ENCODE measurements around the gene PPIA.
"Not testable (repeated sequence)": the region's sequence is repeated elsewhere in the genome, so short reads cannot be mapped to it uniquely, and the experiment has no call there.

The PPIA gene

DNA sequence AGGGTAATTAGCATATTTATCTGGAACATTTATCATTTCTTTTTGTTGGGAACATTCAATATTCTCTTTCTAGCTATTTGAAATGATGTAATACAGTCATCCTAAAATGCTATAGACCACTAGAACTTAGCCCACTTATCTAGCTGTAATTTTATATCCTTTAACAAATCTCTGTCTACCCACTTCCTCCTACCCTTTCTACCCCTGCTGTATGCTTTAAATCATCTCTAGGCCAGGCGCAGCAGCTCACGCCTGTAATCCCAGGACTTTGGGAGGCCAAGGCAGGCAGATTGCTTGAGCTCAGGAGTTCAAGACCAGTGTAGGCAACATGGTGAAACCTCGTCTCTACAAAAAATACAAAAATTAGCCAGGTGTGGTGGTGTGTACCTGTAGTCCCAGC, 22.0 kb upstream of the PPIA start:
- 95% methylated on average over 3 of the region's 3 CpGs for WGBS
- H3K27me3 ChIP-seq (ENCODE audit: insufficient read depth, low read length); H3K9ac ChIP-seq (ENCODE audit: low read depth, low read length); H3K4me3 ChIP-seq (ENCODE audit: low read length); H3K36me3 ChIP-seq (ENCODE audit: insufficient read depth, low read length); H3K4me1 ChIP-seq (ENCODE audit: insufficient read depth, low read length); H3K27ac ChIP-seq (ENCODE audit: low read depth, low read length); H3K9me3 ChIP-seq (ENCODE audit: insufficient read depth, low read depth, low read length): not testable (repeated sequence)

DNA sequence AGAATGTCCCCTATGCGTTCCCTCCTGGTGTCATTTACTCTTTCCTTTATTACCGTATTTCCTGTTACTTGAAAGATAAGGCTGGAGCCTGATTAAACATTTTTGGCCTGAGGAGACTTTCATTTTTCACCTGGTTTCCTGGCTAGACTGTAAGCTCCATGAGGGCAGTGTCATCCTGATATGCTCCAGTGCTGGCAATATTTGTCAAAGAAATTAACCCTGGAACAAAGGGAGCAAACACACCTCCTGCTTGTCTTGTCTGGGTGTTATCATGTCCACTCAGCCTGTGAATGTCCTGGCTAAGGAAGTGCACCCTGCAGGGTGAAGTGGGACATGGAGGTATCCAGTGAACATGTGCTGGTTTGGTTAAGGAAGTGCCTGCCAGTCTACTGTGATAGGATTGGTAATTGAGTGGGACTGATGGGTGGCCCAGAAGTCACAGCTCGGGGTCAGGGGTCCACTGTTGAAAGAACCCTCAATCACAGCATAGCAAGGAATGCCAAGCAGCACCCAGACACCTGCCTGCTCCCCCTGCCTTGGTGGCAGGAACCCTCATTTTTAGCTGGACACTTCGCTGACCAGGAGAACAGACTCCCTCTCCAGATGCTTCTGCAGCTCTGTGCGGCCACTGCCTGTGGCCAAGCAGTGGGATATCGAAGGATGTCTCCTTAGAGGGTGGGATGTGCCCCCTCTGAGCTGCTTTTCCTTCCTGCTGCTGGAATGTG, 20.9 kb upstream of the PPIA start:
- no peak overlapping the region for H3K9ac ChIP-seq (ENCODE audit: low read depth, low read length)
- no peaks in the 10 kb centered on the region for H3K4me1 ChIP-seq (ENCODE audit: insufficient read depth, low read length)
- no peak overlapping the region for H3K27ac ChIP-seq (ENCODE audit: low read depth, low read length)
- WGBS = 92% methylated on average over 6 of the region's 6 CpGs
- no peaks in the 10 kb centered on the region for H3K9me3 ChIP-seq (ENCODE audit: insufficient read depth, low read depth, low read length)
- no peaks in the 10 kb centered on the region; the same call in 1 of the 2 replicates for H3K27me3 ChIP-seq (ENCODE audit: insufficient read depth, low read length)
- no peak overlapping the region for H3K4me3 ChIP-seq (ENCODE audit: low read length)
- no peaks in the 10 kb centered on the region for H3K36me3 ChIP-seq (ENCODE audit: insufficient read depth, low read length)

DNA sequence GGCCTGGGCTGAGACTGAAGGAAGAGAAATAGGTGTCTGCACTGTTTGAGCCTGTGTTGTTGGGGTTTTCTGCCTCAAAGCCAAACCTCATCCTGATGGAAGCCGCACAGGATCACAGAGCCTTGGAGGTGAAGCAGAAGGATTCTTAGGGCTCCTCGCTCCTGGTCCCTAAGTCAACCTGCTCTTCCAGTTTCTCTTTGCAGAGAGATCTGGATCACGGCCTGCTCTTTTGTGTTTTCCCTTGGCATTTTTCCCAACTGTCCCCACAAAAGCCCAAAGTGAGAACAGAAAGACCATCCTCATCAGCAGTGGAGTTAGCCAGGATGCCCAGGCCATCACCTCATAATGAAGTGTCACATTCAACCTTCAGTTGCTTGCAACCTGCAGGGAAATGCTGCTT, 20.3 kb upstream of the PPIA start:
- no peak overlapping the region for H3K9ac ChIP-seq (ENCODE audit: low read depth, low read length)
- H3K27me3 ChIP-seq (ENCODE audit: insufficient read depth, low read length) = no peaks in the 10 kb centered on the region; the same call in 1 of the 2 replicates
- 88% methylated on average over 3 of the region's 3 CpGs for WGBS
- H3K36me3 ChIP-seq (ENCODE audit: insufficient read depth, low read length) = no peaks in the 10 kb centered on the region
- H3K4me3 ChIP-seq (ENCODE audit: low read length) = no peak overlapping the region
- H3K4me1 ChIP-seq (ENCODE audit: insufficient read depth, low read length) = no peaks in the 10 kb centered on the region
- no peaks in the 10 kb centered on the region for H3K9me3 ChIP-seq (ENCODE audit: insufficient read depth, low read depth, low read length)
- no peak overlapping the region for H3K27ac ChIP-seq (ENCODE audit: low read depth, low read length)

DNA sequence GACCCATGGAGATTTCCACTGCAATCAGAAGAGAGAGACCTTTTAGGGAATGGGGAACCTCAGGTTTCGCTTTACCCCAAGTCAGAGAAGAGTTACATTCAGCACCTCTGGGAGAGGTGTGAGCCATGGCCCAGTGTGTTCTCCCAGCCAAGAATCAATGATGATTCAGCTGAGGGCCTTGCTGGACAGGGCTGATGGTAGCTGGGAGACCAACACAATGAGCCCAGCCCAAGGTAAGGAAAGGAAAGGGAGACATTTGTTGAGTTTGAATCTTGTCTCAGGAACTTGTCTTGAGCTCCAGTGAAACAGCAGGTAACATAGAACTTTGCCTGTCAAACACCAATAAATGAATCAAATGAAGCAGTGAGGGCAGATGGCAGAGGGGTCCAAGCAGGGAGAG, 14.0 kb upstream of the PPIA start:
- Histone ChIP-seq H3K27me3 (ENCODE audit: insufficient read depth, low read length) (no peaks in the 10 kb centered on the region), H3K36me3 (ENCODE audit: insufficient read depth, low read length) (no peaks in the 10 kb centered on the region), H3K4me1 (ENCODE audit: insufficient read depth, low read length) (no peaks in the 10 kb centered on the region), H3K9ac (ENCODE audit: low read depth, low read length) (no peak overlapping the region), H3K4me3 (ENCODE audit: low read length) (no peak overlapping the region), H3K27ac (ENCODE audit: low read depth, low read length) (no peak overlapping the region), H3K9me3 (ENCODE audit: insufficient read depth, low read depth, low read length) (no peaks in the 10 kb centered on the region)
- 94% methylated on average over 1 of the region's 1 CpG for WGBS

DNA sequence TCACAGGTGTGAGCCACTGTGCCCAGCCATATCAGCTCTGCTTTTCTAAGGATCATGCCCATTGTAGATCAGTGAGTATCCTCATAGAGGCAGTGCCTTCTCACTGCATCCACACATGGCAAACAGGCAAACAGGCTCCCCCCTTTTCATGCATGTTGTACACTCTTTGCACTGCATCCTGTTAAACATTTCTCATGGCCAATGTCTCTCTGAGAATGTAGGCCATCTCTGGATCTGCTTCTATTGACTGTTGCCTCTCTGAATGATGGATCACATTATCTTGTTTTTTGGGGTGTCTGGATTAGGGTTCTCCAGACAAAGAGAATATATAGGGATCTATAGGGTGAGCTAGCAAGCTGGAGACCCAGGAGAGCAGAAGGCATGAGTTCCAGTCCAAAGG, 13.1 kb upstream of the PPIA start:
- Histone ChIP-seq H3K27ac (ENCODE audit: low read depth, low read length) (no peak overlapping the region), H3K9ac (ENCODE audit: low read depth, low read length) (no peak overlapping the region), H3K36me3 (ENCODE audit: insufficient read depth, low read length) (no peaks in the 10 kb centered on the region), H3K9me3 (ENCODE audit: insufficient read depth, low read depth, low read length) (no peaks in the 10 kb centered on the region), H3K27me3 (ENCODE audit: insufficient read depth, low read length) (no peaks in the 10 kb centered on the region), H3K4me1 (ENCODE audit: insufficient read depth, low read length) (no peaks in the 10 kb centered on the region), H3K4me3 (ENCODE audit: low read length) (no peak overlapping the region)

DNA sequence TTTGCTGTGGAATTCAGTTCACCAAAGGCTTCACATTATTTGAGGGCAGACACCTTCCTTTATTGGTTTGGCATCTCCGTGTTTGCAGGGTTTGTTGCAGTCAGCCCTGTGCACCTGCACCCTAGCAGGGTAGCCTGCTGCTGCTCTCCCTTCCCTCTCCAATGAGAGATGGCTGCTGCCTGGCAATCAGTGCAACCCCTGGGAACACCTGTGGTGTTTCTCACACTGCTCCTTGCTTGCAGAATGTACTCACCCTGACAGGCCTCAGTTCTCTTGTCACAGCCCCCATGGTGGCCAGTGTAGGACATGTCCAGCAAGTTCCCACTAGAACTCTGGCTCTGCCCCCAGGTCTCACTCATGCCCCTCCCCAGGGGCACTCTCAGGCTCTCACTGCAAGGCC, 12.1 kb upstream of the PPIA start:
- H3K4me1 ChIP-seq (ENCODE audit: insufficient read depth, low read length) = no peaks in the 10 kb centered on the region
- no peak overlapping the region for H3K4me3 ChIP-seq (ENCODE audit: low read length)
- H3K9me3 ChIP-seq (ENCODE audit: insufficient read depth, low read depth, low read length) = no peaks in the 10 kb centered on the region
- 77% methylated on average over 1 of the region's 1 CpG for WGBS
- H3K27me3 ChIP-seq (ENCODE audit: insufficient read depth, low read length) = no peaks in the 10 kb centered on the region
- H3K27ac ChIP-seq (ENCODE audit: low read depth, low read length) = no peak overlapping the region
- no peaks in the 10 kb centered on the region for H3K36me3 ChIP-seq (ENCODE audit: insufficient read depth, low read length)
- no peak overlapping the region for H3K9ac ChIP-seq (ENCODE audit: low read depth, low read length)

DNA sequence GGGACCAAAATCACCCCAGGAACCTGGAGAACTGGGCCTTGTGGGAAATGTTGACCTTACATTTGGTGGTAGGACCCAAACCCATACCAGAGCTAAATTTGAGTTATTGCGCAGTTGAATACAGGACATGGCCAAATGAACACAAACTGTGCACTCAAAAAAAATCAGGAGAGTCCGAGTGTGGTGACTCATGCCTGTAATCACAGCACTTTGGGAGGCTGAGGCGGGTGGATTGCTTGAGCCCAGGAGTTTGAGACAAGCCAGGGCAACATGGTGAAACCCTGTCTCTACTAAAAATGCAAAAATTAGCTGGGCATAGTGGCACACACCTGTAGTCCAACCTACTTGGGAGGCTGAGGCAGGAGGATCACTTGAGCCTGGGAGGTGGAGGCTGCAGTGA, 11.3 kb upstream of the PPIA start:
- not testable (repeated sequence) for H3K9me3 ChIP-seq (ENCODE audit: insufficient read depth, low read depth, low read length); H3K4me1 ChIP-seq (ENCODE audit: insufficient read depth, low read length); H3K27me3 ChIP-seq (ENCODE audit: insufficient read depth, low read length); H3K36me3 ChIP-seq (ENCODE audit: insufficient read depth, low read length); H3K27ac ChIP-seq (ENCODE audit: low read depth, low read length); H3K9ac ChIP-seq (ENCODE audit: low read depth, low read length); H3K4me3 ChIP-seq (ENCODE audit: low read length)
- WGBS = 95% methylated on average over 3 of the region's 3 CpGs

DNA sequence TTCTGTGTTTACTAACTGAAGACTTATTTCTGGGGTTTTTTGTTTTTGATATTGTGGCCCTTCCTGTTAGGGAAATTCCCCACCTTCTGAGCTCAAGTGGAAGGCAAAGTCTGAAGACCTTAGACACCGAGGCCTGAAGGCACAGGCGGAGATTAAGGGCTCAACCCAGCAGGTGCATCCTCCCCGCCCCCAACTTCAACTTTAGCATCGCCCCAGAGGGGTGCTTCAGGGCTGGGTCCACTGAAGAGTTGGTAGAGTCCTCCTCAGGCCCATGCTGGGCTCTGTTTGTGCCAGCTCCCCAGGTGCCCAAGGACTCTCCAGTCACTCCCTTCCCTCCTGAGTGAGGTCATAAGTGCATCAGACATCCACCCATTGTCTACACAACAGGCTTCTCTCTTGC, 9.4 kb upstream of the PPIA start:
- Histone ChIP-seq H3K27ac (ENCODE audit: low read depth, low read length) (no peak overlapping the region), H3K36me3 (ENCODE audit: insufficient read depth, low read length) (no peaks in the 10 kb centered on the region), H3K4me1 (ENCODE audit: insufficient read depth, low read length) (no peaks in the 10 kb centered on the region), H3K4me3 (ENCODE audit: low read length) (no peak overlapping the region), H3K9ac (ENCODE audit: low read depth, low read length) (no peak overlapping the region), H3K9me3 (ENCODE audit: insufficient read depth, low read depth, low read length) (no peaks in the 10 kb centered on the region), H3K27me3 (ENCODE audit: insufficient read depth, low read length) (no peaks in the 10 kb centered on the region)
- WGBS = 52% methylated on average over 4 of the region's 4 CpGs

DNA sequence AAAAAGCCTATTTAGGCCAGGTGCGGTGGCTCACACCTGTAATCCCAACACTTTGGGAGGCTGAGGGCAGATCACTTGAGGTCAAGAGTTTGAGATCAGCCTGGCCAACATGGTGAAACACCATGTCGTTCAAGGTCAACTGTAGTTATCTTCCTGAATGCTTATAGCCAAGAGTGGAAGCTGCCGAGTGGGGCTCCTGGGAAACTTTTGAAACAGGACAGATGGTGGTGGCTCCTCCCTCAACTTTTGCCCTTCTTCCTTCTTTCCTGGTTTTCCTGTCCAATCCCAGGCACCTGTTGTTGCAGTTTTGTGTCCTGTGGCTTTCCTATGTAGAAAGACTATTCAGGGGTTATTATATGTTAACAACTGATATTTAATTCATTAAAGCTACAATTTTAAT, 8.7 kb upstream of the PPIA start:
- Histone ChIP-seq H3K36me3 (ENCODE audit: insufficient read depth, low read length) (no peaks in the 10 kb centered on the region), H3K27ac (ENCODE audit: low read depth, low read length) (no peak overlapping the region), H3K4me1 (ENCODE audit: insufficient read depth, low read length) (no peaks in the 10 kb centered on the region), H3K9me3 (ENCODE audit: insufficient read depth, low read depth, low read length) (no peaks in the 10 kb centered on the region), H3K27me3 (ENCODE audit: insufficient read depth, low read length) (no peaks in the 10 kb centered on the region), H3K4me3 (ENCODE audit: low read length) (no peak overlapping the region), H3K9ac (ENCODE audit: low read depth, low read length) (no peak overlapping the region)
- 92% methylated on average over 3 of the region's 3 CpGs for WGBS

DNA sequence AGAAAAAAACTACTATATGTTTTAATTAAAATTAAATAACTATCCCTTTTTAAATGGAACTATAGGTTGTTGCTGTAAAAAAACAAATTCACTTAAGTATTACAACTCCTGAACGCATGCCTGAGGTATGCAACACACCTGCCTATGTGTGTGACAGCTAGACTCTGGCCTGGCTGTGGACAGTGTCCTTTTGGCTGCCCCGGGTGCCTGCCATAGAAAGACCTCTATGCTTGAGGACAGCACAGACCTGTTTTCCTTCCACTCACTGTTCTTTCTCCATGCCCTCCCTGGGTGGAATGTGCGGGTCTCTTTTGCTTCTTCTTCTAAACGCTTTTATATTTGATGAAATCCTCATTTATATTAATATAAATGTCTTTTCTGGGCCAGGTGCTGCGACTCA, 6.5 kb upstream of the PPIA start:
- Histone ChIP-seq H3K4me3 (ENCODE audit: low read length) (no peak overlapping the region), H3K4me1 (ENCODE audit: insufficient read depth, low read length) (no peaks in the 10 kb centered on the region), H3K27me3 (ENCODE audit: insufficient read depth, low read length) (no peaks in the 10 kb centered on the region), H3K36me3 (ENCODE audit: insufficient read depth, low read length) (no peaks in the 10 kb centered on the region), H3K9me3 (ENCODE audit: insufficient read depth, low read depth, low read length) (no peaks in the 10 kb centered on the region), H3K9ac (ENCODE audit: low read depth, low read length) (no peak overlapping the region), H3K27ac (ENCODE audit: low read depth, low read length) (no peak overlapping the region)
- 96% methylated on average over 4 of the region's 5 CpGs for WGBS

DNA sequence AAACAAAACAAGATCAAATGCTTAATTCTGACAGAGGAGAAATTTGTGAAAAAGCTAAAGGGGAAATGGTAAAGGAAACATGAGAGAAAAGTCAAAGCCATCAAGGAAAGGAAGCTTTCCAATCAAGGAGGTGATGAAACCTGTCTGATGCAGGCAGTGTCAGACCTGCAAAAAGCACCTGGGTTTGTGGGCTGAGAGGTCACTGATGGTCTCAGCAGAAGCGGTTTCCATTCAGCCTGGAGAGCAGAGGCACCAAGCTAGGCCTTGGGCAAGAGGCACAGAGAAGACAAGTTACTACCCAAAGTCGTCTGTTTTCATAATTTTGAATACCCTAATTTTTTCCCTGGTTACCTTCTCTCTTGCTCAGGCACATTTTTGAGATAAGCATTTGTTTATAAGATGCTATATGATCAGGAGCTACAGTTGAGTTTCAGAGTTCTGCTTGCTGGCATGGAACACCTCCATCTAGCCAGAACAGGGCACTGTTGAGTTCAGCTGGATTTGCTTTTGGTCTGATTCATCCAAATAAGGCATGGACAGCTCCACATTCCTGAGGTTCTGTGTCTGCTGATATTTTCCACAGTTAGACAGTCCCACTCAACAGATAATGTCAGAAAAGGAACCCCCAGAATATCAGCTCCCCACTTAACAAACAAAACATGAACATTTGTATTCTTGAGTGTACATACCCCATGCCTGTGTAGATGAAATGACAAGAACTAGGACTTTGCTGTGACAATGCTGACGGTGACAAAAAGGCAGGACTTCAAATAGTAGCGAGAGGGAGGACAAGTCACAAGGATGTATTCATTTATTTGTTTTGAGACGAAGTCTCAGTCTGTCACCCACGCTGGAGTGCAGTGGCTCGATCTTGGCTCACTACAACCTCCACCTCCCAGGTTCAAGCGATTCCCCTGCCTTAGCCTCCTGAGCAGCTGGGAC, 4.9 kb upstream of the PPIA start:
- Histone ChIP-seq H3K9ac (ENCODE audit: low read depth, low read length) (no peak overlapping the region), H3K27ac (ENCODE audit: low read depth, low read length) (no peak overlapping the region), H3K4me3 (ENCODE audit: low read length) (no peak overlapping the region), H3K27me3 (ENCODE audit: insufficient read depth, low read length) (no peaks in the 10 kb centered on the region), H3K4me1 (ENCODE audit: insufficient read depth, low read length) (no peaks in the 10 kb centered on the region), H3K36me3 (ENCODE audit: insufficient read depth, low read length) (no peaks in the 10 kb centered on the region), H3K9me3 (ENCODE audit: insufficient read depth, low read depth, low read length) (no peaks in the 10 kb centered on the region)
- 89% methylated on average over 8 of the region's 8 CpGs for WGBS

Data from HUES64 (cell line).